UCSD-AML1 (cell line): ENCODE results near the gene PLPP7.
"Not testable (repeated sequence)": the region's sequence is repeated elsewhere in the genome, so short reads cannot be mapped to it uniquely, and the experiment has no call there.

ENCODE experiments used
- DNase-seq: peaks from one replicate; lab custom pipeline; 2025; ENCODE audit not compliant: unreplicated experiment; lab: John Stamatoyannopoulos, UW

The PLPP7 gene

GRCh38 chr9:131289301-131290035 lies at the start of gene PLPP7:
PLPP7 (plus strand) TSS chr9:131289723; CDS start chr9:131289998, 275 bp downstream.
- no peak for DNase-seq

DNA sequence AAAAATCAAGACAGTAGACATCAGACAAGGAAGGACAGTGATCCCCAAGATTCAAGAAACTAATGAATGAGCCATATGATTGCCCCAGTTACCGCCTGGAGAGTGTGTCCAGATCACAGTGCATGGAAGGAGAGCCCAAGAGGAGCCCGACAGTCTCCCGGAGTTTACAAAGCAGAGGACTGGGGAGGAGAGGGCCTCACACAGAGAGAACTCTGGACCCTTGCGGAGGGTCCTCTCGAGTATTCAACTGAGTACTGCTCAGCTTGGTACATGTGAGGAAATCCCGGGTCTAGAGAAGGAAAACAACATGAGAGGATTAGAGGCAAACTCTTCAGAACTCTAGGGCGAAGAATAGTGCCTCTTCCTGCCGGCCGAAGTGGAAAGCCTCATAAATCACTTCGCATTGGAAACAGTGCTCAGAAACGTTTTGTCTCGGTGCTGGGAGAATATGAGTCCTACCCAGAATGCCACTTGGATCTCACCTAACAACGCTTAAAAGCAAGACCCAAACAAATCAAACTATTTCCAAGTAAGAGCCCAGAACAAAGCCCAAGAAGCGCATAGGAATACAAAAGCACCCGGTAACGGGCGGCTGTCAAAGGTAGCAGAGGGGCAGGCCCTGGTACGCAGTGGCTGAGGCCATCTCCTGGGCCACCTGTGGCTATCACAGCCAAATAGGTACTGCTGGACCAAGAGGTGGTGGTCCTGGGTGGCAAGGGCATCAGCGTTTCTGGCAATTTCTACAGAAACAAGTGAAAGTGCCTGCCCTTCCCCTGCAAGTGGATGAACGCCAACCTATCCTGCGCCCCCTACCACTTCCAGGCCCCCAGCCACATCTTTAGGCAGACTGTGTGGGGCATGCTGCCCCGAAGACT lies 49.2 kb upstream of the PLPP7 start:
- DNase-seq, result no peak

DNA sequence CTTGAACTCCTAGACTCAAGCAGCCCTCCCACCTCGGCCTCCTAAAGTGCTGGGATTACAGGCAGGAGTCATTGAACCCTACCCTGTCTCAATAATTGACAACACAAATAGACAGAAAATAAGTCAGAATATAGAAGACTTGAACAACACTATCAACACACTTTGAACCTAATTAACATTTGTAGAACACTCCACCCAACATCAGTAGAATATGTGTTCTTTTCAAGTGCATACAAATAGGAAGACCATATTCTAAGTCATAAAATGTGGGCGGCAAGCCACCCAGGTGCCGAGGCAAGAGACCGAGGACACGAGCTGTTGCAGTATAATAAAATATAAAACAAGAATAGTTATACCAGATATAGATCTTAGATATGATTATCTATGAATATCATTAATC lies 45.2 kb upstream of the PLPP7 start:
- DNase-seq, result not testable (repeated sequence)

GRCh38 chr9:131246618-131247017 lies 42.9 kb upstream of the PLPP7 start:
- DNase-seq, result no peak

- DNase-seq, result no peak
Measured at GRCh38 chr9:131252120-131252519, 37.4 kb upstream of the PLPP7 start.

DNA sequence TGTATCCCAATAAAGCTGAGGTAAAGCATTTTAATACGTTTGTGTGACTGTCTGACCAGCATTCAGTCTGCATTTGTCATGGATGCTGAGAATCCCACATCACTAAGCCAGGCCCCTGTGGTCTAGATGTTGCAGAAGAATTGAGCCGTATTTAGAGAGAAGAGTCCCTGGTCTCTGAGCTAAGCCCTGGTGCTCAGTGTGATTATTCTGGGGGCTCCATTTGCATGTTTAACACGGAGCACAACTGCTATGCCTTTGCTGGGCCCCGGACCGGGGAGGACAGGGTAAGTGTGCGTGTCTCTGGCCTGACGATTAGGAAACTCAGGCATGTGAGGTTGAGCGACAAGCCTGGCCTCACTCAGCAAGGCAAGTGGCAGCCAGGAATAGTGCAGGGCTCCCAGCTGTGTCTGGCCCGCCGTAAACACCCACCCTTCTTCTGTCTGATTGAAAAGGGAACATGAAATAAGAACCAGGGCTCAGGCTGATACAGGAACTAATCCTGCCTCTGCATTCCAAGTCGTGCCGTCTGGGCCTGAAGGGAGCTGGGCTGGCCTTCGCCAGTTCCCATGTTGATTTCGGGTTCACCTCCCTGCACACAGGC lies 35.5 kb upstream of the PLPP7 start:
- DNase-seq, result peak; percentile 50

DNA sequence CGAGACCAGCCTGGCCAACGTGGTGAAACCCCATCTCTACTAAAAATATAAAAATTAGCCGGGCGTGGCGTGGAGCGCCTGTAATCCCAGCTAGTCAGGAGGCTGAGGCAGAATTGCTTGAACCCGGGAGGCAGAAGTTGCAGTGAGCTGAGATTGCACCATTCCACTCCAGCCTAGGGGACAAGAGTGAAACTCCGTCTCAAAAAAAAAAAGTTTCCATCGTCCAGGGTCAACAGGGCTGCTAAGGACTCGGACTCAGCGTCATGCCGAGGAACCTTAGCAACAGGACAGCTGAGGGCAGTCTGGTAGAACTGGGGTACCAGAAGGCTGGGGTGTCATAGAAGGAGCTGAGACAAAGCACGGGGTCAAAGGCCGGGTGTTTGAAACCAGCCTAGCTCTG lies 34.9 kb upstream of the PLPP7 start:
- no peak for DNase-seq

DNA sequence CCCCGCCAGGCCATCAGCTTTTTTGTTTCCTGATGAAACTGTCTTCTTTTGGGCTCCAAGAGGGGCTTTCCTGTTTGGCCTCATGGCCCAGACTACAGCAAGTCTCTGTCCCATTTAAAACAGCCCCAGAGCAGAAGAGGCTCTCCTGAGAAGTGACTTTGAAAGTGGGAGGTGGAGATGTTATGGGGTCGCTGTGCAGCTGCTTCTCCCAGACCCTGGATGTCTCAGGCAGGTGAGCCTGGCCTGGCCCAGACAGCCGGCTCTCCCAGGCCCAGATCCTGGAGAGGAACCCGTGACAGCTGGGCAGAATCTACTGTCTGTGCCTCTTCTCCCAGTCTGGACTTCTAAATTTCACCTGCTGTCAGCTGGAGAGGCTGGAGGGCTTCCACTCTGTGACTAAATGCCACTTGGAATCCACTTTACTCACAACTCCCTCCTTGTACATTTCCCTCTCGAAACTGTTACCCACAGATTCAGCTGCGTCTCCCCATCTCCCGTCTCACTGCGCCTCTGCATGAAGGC lies 33.8 kb upstream of the PLPP7 start:
- DNase-seq, result no peak

- DNase-seq, result no peak
Measured at GRCh38 chr9:131257266-131258025, 32.1 kb upstream of the PLPP7 start.

GRCh38 chr9:131258186-131258585 lies 31.3 kb upstream of the PLPP7 start:
- no peak for DNase-seq

DNA sequence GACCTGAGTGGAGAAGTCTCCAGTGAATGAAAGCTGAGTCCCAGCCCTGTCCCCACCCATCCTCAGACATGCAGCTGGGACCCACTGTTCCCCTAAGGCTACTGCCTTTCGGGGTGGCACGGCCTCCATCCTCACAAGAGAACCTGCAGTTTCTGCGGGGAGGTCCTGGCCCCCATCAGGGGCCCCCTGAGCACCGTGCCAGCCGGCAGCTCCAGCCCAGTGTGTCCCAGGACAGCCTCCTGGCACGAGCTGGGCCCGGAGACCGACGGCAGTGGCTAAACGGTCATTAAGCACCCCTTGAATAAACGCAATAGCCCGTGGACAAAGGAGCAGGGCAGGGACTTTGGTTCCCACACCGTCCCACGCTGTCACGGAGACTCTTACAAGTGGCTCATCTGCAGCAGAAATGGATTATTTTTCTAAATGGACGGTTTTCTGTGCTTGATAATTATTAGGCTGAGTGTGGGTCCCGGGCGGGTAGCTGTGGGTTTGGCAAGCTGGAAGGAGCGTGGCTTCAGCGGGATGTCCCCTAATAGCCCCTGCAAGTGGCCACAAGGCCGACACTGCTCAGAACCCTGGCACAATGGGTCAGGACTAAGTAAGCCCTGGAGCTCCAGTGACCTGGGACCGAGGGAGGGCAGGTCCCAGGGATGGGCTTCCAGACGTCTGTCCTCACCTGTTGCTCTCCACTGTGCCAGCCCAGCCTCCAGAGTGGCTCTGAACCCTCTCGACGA lies 30.7 kb upstream of the PLPP7 start:
- DNase-seq, result no peak

DNA sequence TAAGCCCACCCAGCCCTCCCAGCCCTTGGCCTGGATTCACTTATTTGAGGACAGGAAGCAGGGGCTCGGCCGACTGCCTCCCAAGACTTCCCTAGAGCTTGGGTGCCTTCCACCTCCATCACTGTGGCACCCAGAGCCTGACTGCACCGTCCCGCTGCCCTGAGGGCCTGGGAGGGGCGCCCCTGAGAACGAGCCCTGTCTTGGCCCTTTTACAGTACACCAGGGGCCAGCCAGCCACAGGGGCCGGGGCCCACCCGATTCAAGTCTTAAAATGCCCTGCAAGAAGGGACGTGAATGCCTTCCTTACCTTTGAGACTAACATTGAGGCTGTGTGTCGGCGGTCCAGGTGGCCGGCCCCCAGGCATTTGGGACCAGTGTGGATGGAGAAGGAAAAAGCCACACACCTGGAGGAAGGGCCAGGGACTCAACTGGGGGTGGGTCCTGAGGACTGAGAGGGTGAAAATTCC lies 30.1 kb upstream of the PLPP7 start:
- DNase-seq, result no peak

GRCh38 chr9:131259916-131260597 lies 29.5 kb upstream of the PLPP7 start:
- no peak for DNase-seq

DNA sequence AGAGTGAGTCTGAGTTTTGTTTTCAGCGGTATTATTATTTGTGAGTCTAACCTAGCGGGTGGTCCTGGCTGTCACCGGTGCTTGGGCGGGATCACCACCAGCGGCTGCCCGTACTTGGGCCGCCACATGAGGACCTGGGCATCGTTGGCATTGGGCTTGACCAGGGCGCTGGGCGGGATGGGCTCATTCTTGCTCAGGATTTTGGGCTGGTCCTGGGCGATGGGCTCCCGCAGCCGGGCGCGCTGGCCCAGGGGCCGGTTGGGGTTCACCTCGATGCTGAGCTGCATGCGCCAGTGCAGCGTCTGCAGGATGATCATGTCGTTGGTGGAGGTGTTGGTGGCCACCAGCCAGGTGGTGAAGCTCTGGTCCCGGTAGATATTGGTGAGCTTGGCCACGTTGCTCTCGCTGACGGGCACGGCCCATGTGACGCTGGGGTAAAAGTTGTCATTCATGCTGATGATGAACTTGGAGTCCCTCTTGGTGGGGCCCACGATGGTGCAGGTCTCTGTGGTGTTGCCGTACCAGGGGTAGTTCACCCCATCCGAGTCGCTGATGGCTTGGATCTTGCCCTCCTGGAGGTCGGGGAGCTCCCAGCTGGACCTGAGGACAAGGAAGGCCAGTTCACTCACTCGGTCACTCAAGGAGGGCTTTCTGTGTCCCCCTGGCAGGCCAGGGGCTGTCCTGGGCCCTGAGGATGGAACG lies 28.6 kb upstream of the PLPP7 start:
- no peak for DNase-seq

DNA sequence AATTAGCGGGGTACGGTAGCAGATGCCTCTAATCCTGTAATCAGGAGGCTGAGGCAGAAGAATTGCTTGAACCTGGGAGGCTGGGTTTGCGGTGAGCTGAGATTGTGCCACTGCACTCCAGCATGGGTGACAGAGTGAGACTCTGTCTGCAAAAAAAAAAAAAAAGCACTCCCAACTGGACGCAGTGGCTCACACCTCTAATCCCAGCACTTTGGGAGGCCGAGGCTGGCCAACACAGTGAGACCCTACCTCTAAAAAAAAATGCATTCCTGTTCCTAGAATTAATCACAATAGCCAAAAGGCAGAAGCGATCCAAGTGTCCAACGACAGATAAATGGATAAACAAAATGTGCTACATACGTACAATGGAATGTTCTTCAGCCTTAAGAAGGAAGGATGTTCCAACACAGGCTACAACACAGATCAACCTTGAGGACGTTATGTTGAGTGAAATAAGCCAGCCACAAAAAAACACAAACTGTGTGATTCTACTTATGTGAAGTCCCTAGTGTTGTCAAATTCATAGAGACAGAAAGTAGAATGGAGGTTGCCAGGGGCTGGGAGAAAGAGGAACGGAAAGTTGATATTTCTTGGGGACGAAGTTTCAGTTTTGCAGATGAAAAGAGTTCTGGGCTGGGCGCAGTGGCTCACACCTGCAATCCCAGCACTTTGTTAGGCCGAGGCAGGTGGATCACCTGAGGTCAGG lies 27.0 kb upstream of the PLPP7 start:
- DNase-seq, result no peak

- DNase-seq, result not testable (repeated sequence)
Measured at GRCh38 chr9:131263033-131263343, 26.5 kb upstream of the PLPP7 start.

DNA sequence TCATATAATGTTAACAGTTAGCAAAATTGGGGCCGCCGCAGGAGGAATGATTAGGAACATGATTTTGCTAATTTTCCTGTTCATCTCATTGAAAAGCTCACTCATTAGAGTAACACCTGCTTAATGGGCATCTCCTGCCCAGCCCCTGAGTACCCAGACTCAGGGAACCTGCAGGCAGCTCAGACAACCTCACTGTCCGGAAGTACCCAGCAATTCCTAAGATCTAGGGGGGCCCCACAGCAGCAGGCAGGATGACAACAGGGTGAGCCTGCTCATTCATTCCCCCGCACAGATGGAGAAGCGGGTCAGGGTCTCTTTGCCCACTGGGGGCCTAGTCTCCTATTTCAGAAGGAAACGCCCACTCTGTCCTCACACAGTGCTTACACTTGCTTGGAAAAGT lies 25.8 kb upstream of the PLPP7 start:
- DNase-seq, result no peak

GRCh38 chr9:131264231-131264630 lies 25.3 kb upstream of the PLPP7 start:
- no peak for DNase-seq
